Measurements from ENCODE around the gene SMCR8. TPM values are rescaled to one million over a fixed set of nuclear protein-coding genes. Genes with fewer than 3 reads are reported as not detected.

SMCR8 gene
- polyA plus RNA-seq, 1 donor, result 17.9 TPM

DNA sequence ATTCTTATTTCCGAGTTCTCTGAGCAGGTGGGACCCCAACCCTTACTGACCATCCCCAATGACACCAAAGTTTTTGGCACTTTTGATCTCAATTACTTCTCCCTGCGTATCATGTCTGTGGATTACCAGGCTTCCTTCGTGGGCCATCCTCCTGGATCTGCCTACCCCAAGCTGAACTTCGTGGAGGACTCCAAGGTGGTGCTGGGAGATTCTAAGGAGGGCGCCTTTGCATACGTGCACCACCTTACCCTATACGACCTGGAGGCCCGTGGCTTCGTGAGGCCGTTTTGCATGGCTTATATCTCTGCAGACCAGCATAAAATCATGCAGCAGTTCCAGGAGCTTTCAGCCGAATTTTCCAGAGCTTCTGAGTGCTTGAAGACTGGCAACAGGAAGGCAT lies 868 bp downstream of the SMCR8 start:
- Histone ChIP-seq H3K27ac (ENCODE audit: low read length) (peak overlapping the region; percentile 88), H3K4me1 (ENCODE audit: control insufficient read depth, insufficient read depth, low read length) (peaks cover 36% of the 10 kb centered on the region), H3K4me3 (ENCODE audit: low read length) (peak overlapping the region; percentile 87), H3K36me3 (ENCODE audit: control insufficient read depth, insufficient read depth, low read length) (peaks cover 43% of the 10 kb centered on the region), H3K9me3 (ENCODE audit: control insufficient read depth, low read depth, low read length) (peaks cover 27% of the 10 kb centered on the region), H3K27me3 (ENCODE audit: control insufficient read depth, insufficient read depth, low read length) (no peaks in the 10 kb centered on the region)
- WGBS (ENCODE audit: insufficient coverage, low lambda C conversion rate), result 60% methylated on average over 1 of the region's 11 CpGs
- DNase-seq, result no peak

DNA sequence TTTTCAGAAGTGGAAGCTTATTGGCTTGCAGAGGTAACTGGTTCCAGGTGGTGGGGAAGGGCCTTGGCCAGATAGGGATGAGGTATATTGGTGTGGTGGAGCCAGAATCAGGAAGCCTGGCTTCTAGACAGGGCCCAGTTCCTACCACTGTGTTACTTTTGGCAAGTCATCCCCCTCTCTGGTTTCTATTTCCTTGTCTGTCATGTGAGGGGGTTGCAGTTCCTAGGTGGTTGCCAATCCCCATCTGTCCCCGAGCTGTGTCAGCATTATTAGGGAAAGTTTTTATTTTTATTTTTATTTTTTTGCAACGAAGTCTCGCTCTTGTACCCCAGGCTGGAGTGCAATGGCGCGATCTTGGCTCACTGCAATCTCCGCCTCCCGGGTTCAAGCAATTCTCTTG lies 3.0 kb downstream of the SMCR8 start:
- no peak overlapping the region for H3K4me3 ChIP-seq (ENCODE audit: low read length)
- H3K4me1 ChIP-seq (ENCODE audit: control insufficient read depth, insufficient read depth, low read length), result peaks cover 36% of the 10 kb centered on the region
- H3K36me3 ChIP-seq (ENCODE audit: control insufficient read depth, insufficient read depth, low read length), result peaks cover 44% of the 10 kb centered on the region

DNA sequence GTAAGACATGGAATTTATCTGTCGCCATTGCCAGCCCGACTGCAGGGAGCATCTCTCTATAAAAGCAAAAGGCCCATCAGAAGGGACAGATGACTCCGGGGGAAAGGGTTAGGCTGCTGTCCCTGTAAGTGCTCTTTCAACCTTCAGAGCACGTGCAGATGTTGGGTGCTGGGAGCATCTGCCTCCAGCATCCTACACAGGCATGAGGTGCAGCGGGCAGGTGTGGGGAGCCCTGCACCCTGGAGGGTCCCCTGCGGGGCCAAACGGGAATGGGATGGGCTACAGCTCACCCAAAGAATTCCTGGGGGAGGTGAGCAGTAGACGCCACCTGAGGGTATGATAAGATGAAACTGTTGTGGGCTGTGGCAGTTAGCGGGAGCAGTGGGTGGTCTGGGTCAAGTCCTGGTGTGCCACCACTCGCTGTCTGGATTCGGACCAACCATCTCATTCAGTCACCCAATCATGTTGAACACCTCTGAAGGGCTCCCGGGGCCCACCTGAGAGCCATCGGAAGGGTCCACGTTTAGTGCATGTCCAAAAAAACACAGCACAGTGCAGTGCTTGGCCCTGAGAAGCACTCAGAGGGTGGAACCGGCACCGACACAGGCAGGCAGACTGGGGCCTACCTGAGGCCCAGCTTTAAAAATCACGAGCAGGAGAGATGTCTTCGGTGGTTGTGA lies 3.8 kb downstream of the SMCR8 start:
- Histone ChIP-seq H3K4me3 (ENCODE audit: low read length) (no peak overlapping the region), H3K27me3 (ENCODE audit: control insufficient read depth, insufficient read depth, low read length) (no peaks in the 10 kb centered on the region), H3K4me1 (ENCODE audit: control insufficient read depth, insufficient read depth, low read length) (peaks cover 28% of the 10 kb centered on the region), H3K36me3 (ENCODE audit: control insufficient read depth, insufficient read depth, low read length) (peaks cover 52% of the 10 kb centered on the region), H3K27ac (ENCODE audit: low read length) (no peak overlapping the region), H3K9me3 (ENCODE audit: control insufficient read depth, low read depth, low read length) (peaks cover 27% of the 10 kb centered on the region)
- no peak for DNase-seq
- WGBS (ENCODE audit: insufficient coverage, low lambda C conversion rate), result no CpG with 5 or more reads among the region's 18 CpGs

More for the DNA sequence above, 3.0 kb downstream of the SMCR8 start:
- H3K27me3 ChIP-seq (ENCODE audit: control insufficient read depth, insufficient read depth, low read length), result no peaks in the 10 kb centered on the region
- 100% methylated on average over 1 of the region's 7 CpGs for WGBS (ENCODE audit: insufficient coverage, low lambda C conversion rate)
- peaks cover 27% of the 10 kb centered on the region for H3K9me3 ChIP-seq (ENCODE audit: control insufficient read depth, low read depth, low read length)
- DNase-seq, result no peak
- no peak overlapping the region for H3K27ac ChIP-seq (ENCODE audit: low read length)

DNA sequence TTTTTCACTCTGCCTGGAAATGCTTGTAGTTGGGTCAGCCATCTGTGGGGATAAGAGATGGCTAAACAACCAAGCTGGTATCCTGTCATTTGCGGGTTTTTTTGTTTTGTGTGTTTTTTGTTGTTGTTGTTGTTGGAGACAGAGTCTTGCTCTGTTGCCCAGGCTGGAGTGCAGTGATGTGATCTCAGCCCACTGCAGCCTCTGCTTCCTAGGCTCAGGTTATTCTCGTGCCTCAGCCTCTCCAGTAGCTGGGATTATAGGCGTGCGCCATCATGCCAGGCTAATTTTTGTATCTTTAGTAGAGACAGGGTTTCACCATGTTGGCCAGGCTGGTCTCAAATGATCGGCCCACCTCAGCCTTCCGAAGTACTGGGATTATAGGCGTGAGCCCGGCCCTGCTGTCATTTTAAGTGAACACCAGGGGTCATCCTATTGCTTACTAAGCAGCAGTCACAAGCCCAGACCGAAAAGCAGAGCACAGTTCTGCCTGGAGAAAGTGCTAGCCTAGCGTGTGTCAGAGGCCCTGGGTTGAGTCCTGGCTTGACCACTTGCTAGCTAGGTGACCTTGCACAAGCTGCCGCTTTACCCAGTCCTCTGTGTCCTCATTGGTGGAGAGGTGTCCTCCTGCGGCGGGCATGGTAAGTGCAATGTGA lies 4.6 kb downstream of the SMCR8 start:
- H3K36me3 ChIP-seq (ENCODE audit: control insufficient read depth, insufficient read depth, low read length), result peaks cover 60% of the 10 kb centered on the region
- peaks cover 26% of the 10 kb centered on the region for H3K9me3 ChIP-seq (ENCODE audit: control insufficient read depth, low read depth, low read length)
- no peak overlapping the region for H3K4me3 ChIP-seq (ENCODE audit: low read length)
- no peaks in the 10 kb centered on the region for H3K27me3 ChIP-seq (ENCODE audit: control insufficient read depth, insufficient read depth, low read length)
- peaks cover 27% of the 10 kb centered on the region for H3K4me1 ChIP-seq (ENCODE audit: control insufficient read depth, insufficient read depth, low read length)
- no CpG with 5 or more reads among the region's 13 CpGs for WGBS (ENCODE audit: insufficient coverage, low lambda C conversion rate)
- H3K27ac ChIP-seq (ENCODE audit: low read length), result no peak overlapping the region
- peak; percentile 26 to 46 for DNase-seq

DNA sequence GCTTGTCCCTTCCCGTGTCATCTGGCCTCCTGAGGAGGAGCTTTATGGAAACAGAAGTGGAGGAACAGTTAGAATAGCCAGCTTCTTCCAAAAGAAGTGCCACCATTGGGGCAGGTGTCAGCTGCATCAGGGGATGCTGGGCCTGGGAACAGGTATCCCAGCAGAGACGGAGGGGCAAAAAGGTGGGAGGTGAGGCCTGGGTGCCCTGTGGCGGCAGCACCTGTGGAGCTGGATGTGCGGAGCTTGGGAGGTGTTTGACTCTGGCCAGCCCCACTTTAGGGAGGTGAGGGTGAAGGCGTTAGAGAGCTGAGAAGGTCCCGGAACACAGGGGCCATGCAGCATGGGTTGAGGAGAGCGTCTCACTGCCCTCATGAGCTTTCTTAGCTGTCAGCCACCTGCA lies 5.2 kb downstream of the SMCR8 start:
- peaks cover 66% of the 10 kb centered on the region for H3K36me3 ChIP-seq (ENCODE audit: control insufficient read depth, insufficient read depth, low read length)
- H3K9me3 ChIP-seq (ENCODE audit: control insufficient read depth, low read depth, low read length), result peaks cover 25% of the 10 kb centered on the region
- peaks cover 27% of the 10 kb centered on the region for H3K4me1 ChIP-seq (ENCODE audit: control insufficient read depth, insufficient read depth, low read length)
- no peak overlapping the region for H3K27ac ChIP-seq (ENCODE audit: low read length)
- no peak overlapping the region for H3K4me3 ChIP-seq (ENCODE audit: low read length)
- WGBS (ENCODE audit: insufficient coverage, low lambda C conversion rate), result no CpG with 5 or more reads among the region's 7 CpGs
- no peak for DNase-seq
- H3K27me3 ChIP-seq (ENCODE audit: control insufficient read depth, insufficient read depth, low read length), result no peaks in the 10 kb centered on the region

DNA sequence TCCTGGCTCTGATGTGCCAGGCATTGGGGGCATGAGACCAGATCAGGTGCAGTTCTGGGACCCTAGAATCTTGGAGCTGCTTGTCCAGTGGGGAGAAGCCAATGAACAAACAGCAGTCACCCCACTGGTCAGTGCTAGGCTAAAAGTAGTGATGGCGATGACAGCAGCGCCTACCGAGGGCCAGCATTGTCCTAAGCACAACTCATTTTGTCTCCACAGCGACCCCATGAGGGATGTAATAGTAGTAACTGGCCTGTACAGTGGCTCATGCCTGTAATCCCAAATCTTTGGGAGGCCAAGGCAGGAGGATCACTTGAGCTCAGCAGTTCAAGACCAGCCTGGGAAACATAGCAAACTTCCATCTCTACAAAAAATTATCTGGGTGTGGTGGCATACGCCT lies 6.2 kb downstream of the SMCR8 start:
- H3K27ac ChIP-seq (ENCODE audit: low read length), result no peak overlapping the region
- no peaks in the 10 kb centered on the region for H3K27me3 ChIP-seq (ENCODE audit: control insufficient read depth, insufficient read depth, low read length)
- DNase-seq, result no peak
- peaks cover 20% of the 10 kb centered on the region for H3K4me1 ChIP-seq (ENCODE audit: control insufficient read depth, insufficient read depth, low read length)
- WGBS (ENCODE audit: insufficient coverage, low lambda C conversion rate), result 55% methylated on average over 2 of the region's 5 CpGs
- peaks cover 70% of the 10 kb centered on the region for H3K36me3 ChIP-seq (ENCODE audit: control insufficient read depth, insufficient read depth, low read length)
- H3K4me3 ChIP-seq (ENCODE audit: low read length), result no peak overlapping the region
- peaks cover 15% of the 10 kb centered on the region for H3K9me3 ChIP-seq (ENCODE audit: control insufficient read depth, low read depth, low read length)

DNA sequence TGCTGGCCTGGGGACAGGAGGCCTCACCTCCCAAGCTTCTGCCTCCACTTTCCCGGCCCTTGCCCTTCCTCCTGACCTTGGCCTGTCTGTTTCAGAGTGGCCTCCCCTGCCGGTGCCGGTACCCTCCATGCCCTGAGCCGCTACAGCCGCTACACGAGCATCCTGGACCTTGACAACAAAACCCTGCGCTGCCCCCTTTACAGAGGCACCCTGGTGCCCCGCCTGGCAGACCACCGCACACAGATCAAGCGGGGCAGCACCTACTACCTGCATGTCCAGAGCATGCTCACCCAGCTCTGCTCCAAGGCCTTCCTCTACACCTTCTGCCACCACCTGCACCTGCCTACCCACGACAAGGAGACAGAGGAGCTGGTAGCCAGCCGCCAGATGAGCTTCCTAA lies 7.4 kb downstream of the SMCR8 start:
- Histone ChIP-seq H3K4me1 (ENCODE audit: control insufficient read depth, insufficient read depth, low read length) (peaks cover 11% of the 10 kb centered on the region), H3K36me3 (ENCODE audit: control insufficient read depth, insufficient read depth, low read length) (peaks cover 72% of the 10 kb centered on the region), H3K9me3 (ENCODE audit: control insufficient read depth, low read depth, low read length) (peaks cover 5% of the 10 kb centered on the region), H3K27ac (ENCODE audit: low read length) (no peak overlapping the region), H3K27me3 (ENCODE audit: control insufficient read depth, insufficient read depth, low read length) (no peaks in the 10 kb centered on the region), H3K4me3 (ENCODE audit: low read length) (no peak overlapping the region)
- no peak for DNase-seq
- WGBS (ENCODE audit: insufficient coverage, low lambda C conversion rate), result no CpG with 5 or more reads among the region's 12 CpGs

DNA sequence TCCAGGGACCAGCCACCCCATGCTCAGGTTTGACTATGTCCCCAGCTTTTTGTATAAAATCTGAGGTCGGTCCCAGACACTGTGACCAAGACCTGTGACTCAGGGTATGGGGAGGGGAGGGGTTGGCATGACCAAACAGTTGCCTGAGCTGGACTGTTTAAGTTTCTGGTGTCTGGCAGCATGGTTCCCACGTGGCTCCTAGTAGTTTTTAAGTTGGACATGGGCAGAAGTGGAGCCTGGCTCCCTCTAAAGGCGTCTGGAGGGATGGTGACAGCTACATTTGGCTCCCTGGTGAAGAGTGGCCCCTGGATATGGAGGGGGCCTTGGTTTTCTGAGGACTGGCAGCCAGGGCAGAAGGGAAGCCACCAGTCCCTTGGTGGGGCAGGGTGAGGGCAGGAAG lies 7.9 kb downstream of the SMCR8 start:
- H3K27me3 ChIP-seq (ENCODE audit: control insufficient read depth, insufficient read depth, low read length), result no peaks in the 10 kb centered on the region
- H3K4me1 ChIP-seq (ENCODE audit: control insufficient read depth, insufficient read depth, low read length), result peaks cover 7% of the 10 kb centered on the region
- H3K4me3 ChIP-seq (ENCODE audit: low read length), result no peak overlapping the region
- peaks cover 3% of the 10 kb centered on the region for H3K9me3 ChIP-seq (ENCODE audit: control insufficient read depth, low read depth, low read length)
- H3K27ac ChIP-seq (ENCODE audit: low read length), result no peak overlapping the region
- no CpG with 5 or more reads among the region's 3 CpGs for WGBS (ENCODE audit: insufficient coverage, low lambda C conversion rate)
- peaks cover 71% of the 10 kb centered on the region for H3K36me3 ChIP-seq (ENCODE audit: control insufficient read depth, insufficient read depth, low read length)
- DNase-seq, result no peak

DNA sequence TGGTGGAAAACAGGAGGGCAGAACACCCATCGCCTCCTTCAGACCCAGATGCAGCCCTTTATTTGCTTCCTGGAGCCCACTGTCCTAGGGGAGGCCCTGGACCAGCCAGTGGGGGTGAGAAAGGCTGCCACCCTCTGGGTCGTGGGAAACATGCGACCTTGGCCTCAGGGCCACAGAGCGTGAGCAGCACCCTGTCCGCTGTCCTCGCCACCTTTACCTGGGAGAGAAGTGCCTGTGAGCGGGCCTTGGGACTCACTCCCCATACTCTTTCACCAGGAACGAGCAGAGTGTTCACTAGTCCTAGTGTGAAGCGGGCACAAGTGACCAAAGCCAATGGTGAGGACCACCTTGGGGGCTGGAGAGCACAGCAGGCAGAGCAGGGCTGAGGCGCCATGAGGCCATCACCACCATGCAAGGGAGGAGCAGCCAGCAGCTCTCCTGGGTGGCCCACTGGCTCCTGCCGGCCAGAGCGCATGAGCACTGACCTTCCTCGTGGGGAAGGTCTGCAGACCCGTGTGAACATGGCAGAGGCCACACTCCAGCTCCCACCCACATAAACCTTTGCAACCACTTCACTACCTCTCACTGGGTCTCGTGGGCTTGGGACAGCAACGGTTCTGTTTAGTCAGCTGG lies 8.5 kb downstream of the SMCR8 start:
- no peak overlapping the region for H3K27ac ChIP-seq (ENCODE audit: low read length)
- peaks cover 3% of the 10 kb centered on the region for H3K9me3 ChIP-seq (ENCODE audit: control insufficient read depth, low read depth, low read length)
- H3K36me3 ChIP-seq (ENCODE audit: control insufficient read depth, insufficient read depth, low read length), result peaks cover 75% of the 10 kb centered on the region
- no CpG with 5 or more reads among the region's 16 CpGs for WGBS (ENCODE audit: insufficient coverage, low lambda C conversion rate)
- H3K27me3 ChIP-seq (ENCODE audit: control insufficient read depth, insufficient read depth, low read length), result no peaks in the 10 kb centered on the region
- DNase-seq, result no peak
- peaks cover 6% of the 10 kb centered on the region for H3K4me1 ChIP-seq (ENCODE audit: control insufficient read depth, insufficient read depth, low read length)
- no peak overlapping the region for H3K4me3 ChIP-seq (ENCODE audit: low read length)

DNA sequence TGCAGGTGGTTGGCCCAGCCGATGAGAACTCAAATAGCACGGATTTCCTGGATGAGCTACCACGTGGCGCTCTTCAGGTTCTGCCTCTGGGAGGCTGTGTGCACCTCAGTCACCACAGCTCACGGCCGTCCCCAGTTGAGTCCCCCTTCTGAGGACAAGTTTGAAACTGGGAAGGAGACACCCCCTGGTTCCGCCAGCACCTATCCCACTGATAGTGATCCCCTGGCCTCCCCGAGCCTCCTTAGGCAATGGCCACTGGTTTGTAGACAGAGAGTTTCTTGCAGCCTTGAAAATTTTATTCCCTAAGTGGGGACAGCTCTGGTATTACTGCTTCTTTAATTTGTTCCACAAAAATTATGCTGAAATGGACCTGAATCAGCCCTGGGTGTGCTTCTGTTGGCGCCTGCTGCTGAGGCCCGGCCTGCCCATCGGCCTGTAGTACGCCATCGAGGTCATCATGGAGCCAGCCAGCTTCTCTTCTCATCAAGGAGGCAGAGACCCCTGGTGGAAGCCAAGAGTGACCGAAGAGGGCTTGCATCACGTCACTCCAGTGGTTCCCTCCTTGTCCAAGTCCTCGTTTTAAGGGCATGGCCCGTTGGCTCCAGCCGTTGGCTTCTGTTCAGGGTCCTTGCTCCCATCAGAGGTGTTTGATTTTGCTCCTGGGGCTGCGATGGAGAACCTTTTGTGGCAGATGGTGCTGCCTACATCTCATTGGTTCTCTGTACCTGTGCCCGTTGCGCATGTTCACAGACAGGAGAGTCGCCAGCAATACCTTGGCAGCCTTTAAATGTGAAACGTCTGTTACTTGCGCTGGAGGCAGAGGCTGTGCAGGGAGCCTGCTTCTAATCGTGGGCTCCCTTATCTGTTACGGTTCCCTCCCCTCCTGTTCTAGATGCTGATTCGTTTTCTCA lies 9.3 kb downstream of the SMCR8 start:
- no peak overlapping the region for H3K27ac ChIP-seq (ENCODE audit: low read length)
- DNase-seq, result no peak
- no peak overlapping the region for H3K4me3 ChIP-seq (ENCODE audit: low read length)
- H3K9me3 ChIP-seq (ENCODE audit: control insufficient read depth, low read depth, low read length), result peaks cover 3% of the 10 kb centered on the region
- H3K36me3 ChIP-seq (ENCODE audit: control insufficient read depth, insufficient read depth, low read length), result peaks cover 77% of the 10 kb centered on the region
- H3K4me1 ChIP-seq (ENCODE audit: control insufficient read depth, insufficient read depth, low read length), result peaks cover 6% of the 10 kb centered on the region
- WGBS (ENCODE audit: insufficient coverage, low lambda C conversion rate), result no CpG with 5 or more reads among the region's 27 CpGs
- H3K27me3 ChIP-seq (ENCODE audit: control insufficient read depth, insufficient read depth, low read length), result no peaks in the 10 kb centered on the region

All from large intestine (tissue), 3 donors.